Stimulated activated CD8-positive, alpha-beta memory T cell treated with anti-CD3 and anti-CD28 coated beads, Interleukin-4, amount 100 ng/mL, for 24 hours (primary cell): ENCODE results near the gene ANKRD44.

ENCODE experiments used
- DNase-seq: peaks from one replicate; pipeline ENCODE4 v3.0.0-alpha.2; 2020; ENCODE audit warnings: low read depth

ANKRD44 gene

GRCh38 chr2:197144183-197144582 lies 166.4 kb downstream of the ANKRD44 start:
- DNase-seq, result no peak

GRCh38 chr2:197141702-197142473 lies 168.7 kb downstream of the ANKRD44 start:
- DNase-seq, result no peak

- DNase-seq, result no peak
Measured at GRCh38 chr2:197140045-197140444, 170.5 kb downstream of the ANKRD44 start.

- no peak for DNase-seq
Measured at GRCh38 chr2:197138506-197138905, 172.1 kb downstream of the ANKRD44 start.

- no peak for DNase-seq
Measured at GRCh38 chr2:197137826-197138477, 172.6 kb downstream of the ANKRD44 start.

- no peak for DNase-seq
Measured at GRCh38 chr2:197137231-197137630, 173.3 kb downstream of the ANKRD44 start.

- no peak for DNase-seq
Measured at GRCh38 chr2:197136452-197136851, 174.1 kb downstream of the ANKRD44 start.

- DNase-seq, result no peak
Measured at GRCh38 chr2:197135806-197136205, 174.8 kb downstream of the ANKRD44 start.

GRCh38 chr2:197134206-197134605 lies 176.4 kb downstream of the ANKRD44 start:
- no peak for DNase-seq

- no peak for DNase-seq
Measured at GRCh38 chr2:197131558-197131855, 179.1 kb downstream of the ANKRD44 start.

- no peak for DNase-seq
Measured at GRCh38 chr2:197130318-197130717, 180.3 kb downstream of the ANKRD44 start.

- no peak for DNase-seq
Measured at GRCh38 chr2:197128897-197129296, 181.7 kb downstream of the ANKRD44 start.

GRCh38 chr2:197128126-197128525 lies 182.5 kb downstream of the ANKRD44 start:
- DNase-seq, result no peak

- no peak for DNase-seq
Measured at GRCh38 chr2:197126630-197127352, 183.8 kb downstream of the ANKRD44 start.

- DNase-seq, result no peak
Measured at GRCh38 chr2:197124639-197125390, 185.8 kb downstream of the ANKRD44 start.

- DNase-seq, result no peak
Measured at GRCh38 chr2:197122821-197123220, 187.8 kb downstream of the ANKRD44 start.

- DNase-seq, result no peak
Measured at GRCh38 chr2:197121756-197122385, 188.7 kb downstream of the ANKRD44 start.

GRCh38 chr2:197121255-197121654 lies 189.3 kb downstream of the ANKRD44 start:
- DNase-seq, result no peak

- no peak for DNase-seq
Measured at GRCh38 chr2:197116306-197116879, 194.2 kb downstream of the ANKRD44 start.

GRCh38 chr2:197115325-197115724 lies 195.3 kb downstream of the ANKRD44 start:
- no peak for DNase-seq

- no peak for DNase-seq
Measured at GRCh38 chr2:197113275-197113711, 197.3 kb downstream of the ANKRD44 start.

- no peak for DNase-seq
Measured at GRCh38 chr2:197109326-197109725, 201.3 kb downstream of the ANKRD44 start.
